GM10248 (cell line): ENCODE measurements around the gene TSR1.

ENCODE experiments used
- CTCF ChIA-PET: fragments of 300-600 bp; sonication (Branson Sonifier 250); formaldehyde crosslinking; extraction: SDS; loops from one replicate; lab custom pipeline; 2021; ENCODE audit warnings: antibody characterized with exemption; lab: Yijun Ruan, JAX
- POLR2A ChIA-PET: fragments of 350-650 bp; sonication (Branson Sonifier 250); formaldehyde crosslinking; extraction: SDS; loops from one replicate; lab custom pipeline; 2020; ENCODE audit warnings: antibody characterized with exemption; lab: Yijun Ruan, JAX
- DNase-seq: peaks from one replicate; pipeline ENCODE4 v3.0.0; 2012; ENCODE audit errors: extremely low spot score
- TF ChIP-seq, protein P1 (sequence below): IDR thresholded peaks from 2 replicates; pipeline ENCODE4 v1.5.1; 2012; ENCODE audit warnings: mild to moderate bottlenecking, low read depth; ENCODE audit errors: extremely low read depth, missing control alignments, control extremely low read depth

Gene TSR1

GRCh38 chr17:2361010-2361760, 24.9 kb upstream of the TSR1 start:
- TF ChIP-seq, protein P1, sequence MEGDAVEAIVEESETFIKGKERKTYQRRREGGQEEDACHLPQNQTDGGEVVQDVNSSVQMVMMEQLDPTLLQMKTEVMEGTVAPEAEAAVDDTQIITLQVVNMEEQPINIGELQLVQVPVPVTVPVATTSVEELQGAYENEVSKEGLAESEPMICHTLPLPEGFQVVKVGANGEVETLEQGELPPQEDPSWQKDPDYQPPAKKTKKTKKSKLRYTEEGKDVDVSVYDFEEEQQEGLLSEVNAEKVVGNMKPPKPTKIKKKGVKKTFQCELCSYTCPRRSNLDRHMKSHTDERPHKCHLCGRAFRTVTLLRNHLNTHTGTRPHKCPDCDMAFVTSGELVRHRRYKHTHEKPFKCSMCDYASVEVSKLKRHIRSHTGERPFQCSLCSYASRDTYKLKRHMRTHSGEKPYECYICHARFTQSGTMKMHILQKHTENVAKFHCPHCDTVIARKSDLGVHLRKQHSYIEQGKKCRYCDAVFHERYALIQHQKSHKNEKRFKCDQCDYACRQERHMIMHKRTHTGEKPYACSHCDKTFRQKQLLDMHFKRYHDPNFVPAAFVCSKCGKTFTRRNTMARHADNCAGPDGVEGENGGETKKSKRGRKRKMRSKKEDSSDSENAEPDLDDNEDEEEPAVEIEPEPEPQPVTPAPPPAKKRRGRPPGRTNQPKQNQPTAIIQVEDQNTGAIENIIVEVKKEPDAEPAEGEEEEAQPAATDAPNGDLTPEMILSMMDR, result no peak
- ChIA-PET POLR2A (no interaction called here), CTCF (interaction anchor here (1.2 to 2.8 kb wide), 7 partner anchors 8 to 303 kb away, joined by 3 to 23 read pairs (median 5); no protein-coding TSS in a partner anchor)
- DNase-seq, result no peak

DNA sequence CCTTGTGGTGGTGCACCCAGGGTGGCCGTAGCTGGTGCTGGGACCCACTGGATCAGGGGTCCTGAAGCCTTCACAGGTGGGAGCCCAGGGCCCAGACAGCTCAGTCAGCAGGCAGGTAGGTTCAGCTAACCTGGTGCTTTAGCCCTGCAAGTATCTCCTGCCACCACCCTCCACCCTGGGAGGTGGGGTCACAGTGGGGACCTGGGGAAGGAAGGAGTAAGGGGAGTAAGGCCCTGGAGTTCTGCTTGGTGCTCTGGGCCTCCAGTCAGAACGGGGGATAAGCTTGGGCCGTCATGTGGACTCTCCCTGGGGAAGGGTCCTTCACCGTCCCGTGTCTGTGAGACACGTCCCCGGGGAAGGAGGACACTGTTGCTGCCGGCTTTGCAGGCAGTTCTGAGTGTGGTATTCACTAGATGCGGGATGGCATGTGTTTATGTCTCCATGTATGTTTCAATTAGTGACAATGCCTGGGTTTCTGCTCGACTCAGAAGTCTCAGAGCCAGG, 21.7 kb upstream of the TSR1 start:
- ChIA-PET POLR2A (no interaction called here), CTCF (no interaction called here)
- TF ChIP-seq, protein P1, result no peak

GRCh38 chr17:2357237-2357636, 21.0 kb upstream of the TSR1 start:
- CTCF ChIA-PET, result no interaction called here
- TF ChIP-seq, protein P1, result no peak
- no peak for DNase-seq
- POLR2A ChIA-PET, result no interaction called here

More for the DNA sequence above, 21.7 kb upstream of the TSR1 start:
- DNase-seq, result no peak

GRCh38 chr17:2354311-2354710, 18.1 kb upstream of the TSR1 start:
- ChIA-PET POLR2A (no interaction called here), CTCF (interaction anchor here (1.0 to 3.3 kb wide), 11 partner anchors 12 to 300 kb away, joined by 3 to 56 read pairs (median 10); partner anchors contain the start of genes HIC1, SGSM2 and TSR1)
- TF ChIP-seq, protein P1, result no peak
- no peak for DNase-seq

GRCh38 chr17:2351269-2351668, 15.0 kb upstream of the TSR1 start:
- POLR2A ChIA-PET, result no interaction called here
- CTCF ChIA-PET, result interaction anchor here (0.9 to 3.2 kb wide), 4 partner anchors 10 to 297 kb away, joined by 3 to 23 read pairs (median 5); partner anchors contain the start of genes HIC1 and TSR1
- TF ChIP-seq, protein P1, result no peak
- DNase-seq, result no peak

- TF ChIP-seq, protein P1, result no peak
- CTCF ChIA-PET, result interaction anchor here (1.0 to 1.5 kb wide), 5 partner anchors 9 to 293 kb away, joined by 3 to 4 read pairs (median 3); partner anchors contain the start of gene HIC1
- no peak for DNase-seq
- POLR2A ChIA-PET, result no interaction called here
Observed at GRCh38 chr17:2347805-2348685, 11.8 kb upstream of the TSR1 start.
